ENCODE data around the gene DNAJC12.

Gene DNAJC12

DNA sequence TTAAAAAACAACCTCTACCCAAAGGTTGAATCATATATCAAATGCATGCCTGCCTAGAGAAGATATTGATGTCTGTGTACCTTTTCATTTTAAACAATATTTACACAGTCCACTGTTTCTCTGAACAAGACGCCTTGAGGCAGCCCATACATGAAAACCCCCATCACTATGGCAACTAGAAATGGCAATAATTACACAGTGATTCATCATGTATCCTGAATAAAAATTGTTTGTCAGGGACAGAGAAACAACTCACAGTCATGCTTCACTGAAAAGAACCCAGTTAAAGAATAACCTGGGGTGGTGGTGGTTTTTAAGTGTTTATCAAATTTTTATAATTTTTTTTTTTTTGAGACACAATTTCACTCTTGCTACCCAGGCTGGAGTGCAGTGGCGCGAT lies 19.7 kb downstream of the DNAJC12 start:
- no peak for TF ChIP-seq ZNF274 (IDR thresholded peaks at IDR 0.05; ENCODE audit: low read depth, low read length)
- no peak overlapping the region for H3K4me3 ChIP-seq (ENCODE audit: low read length)

DNA sequence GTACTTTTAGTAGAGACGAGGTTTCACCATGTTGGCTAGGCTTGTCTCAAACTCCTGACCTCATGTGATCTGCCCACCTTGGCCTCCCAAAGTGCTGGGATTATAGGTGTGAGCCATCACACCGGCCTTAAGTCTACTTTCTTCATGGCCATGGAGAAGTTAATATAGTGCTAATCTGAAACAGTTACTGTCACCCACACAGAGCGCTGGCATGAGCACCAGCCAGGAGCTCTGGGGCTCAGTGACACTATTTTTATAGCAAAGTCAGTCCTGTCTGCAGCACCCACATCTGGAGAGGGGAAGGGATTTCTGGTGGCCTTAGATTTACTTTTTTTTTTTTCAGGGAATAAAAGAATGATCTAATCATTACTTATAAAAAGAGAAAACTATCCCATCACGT lies 21.3 kb downstream of the DNAJC12 start:
- TF ChIP-seq ZNF274 (IDR thresholded peaks at IDR 0.05; ENCODE audit: low read depth, low read length): no peak
- no peak overlapping the region for H3K4me3 ChIP-seq (ENCODE audit: low read length)

DNA sequence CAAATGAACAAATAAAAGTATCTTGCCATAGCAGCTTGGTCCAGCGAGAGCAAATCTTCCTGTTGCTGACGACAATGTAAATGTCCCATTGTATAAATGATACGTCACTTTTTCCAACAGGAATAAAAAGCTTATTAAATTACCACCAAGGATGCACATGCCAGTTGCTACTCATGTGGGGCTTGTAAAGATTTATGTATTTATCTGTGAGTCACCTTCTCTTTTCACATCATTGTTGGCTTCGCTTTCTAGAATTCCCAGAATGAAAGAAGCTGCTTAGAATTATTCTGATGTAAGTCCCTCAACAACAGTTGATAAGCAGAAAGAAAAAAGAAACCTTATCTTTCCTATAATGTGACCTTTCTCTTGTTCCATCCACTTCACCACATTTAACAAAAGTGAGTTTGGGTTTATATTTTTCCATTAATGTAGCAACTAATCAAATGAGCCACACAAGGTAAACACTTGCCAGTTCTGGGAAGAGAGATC lies 22.4 kb downstream of the DNAJC12 start:
- H3K4me3 ChIP-seq (ENCODE audit: low read length): no peak overlapping the region
- no peak for TF ChIP-seq ZNF274 (IDR thresholded peaks at IDR 0.05; ENCODE audit: low read depth, low read length)

DNA sequence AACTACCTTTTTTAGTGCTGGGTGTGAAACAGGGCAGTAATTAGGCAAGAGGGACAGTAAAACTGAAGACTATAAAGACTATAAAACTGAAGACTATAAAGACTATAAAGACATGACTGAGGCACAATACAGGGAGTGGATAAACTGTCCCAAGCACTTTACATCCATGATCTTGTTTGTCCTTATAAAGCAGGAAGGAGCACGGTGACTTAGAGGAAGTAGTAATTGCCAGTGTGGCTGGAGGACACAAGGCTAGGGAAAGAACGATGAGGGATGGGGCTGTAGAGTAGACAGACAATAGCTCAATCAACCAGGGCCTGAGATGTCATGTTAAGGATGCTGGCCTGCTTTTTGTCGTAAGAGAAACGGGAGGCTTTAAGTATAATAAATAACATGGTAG lies 26.0 kb downstream of the DNAJC12 start:
- TF ChIP-seq ZNF274 (IDR thresholded peaks at IDR 0.05; ENCODE audit: low read depth, low read length): no peak
- H3K4me3 ChIP-seq (ENCODE audit: low read length): no peak overlapping the region

DNA sequence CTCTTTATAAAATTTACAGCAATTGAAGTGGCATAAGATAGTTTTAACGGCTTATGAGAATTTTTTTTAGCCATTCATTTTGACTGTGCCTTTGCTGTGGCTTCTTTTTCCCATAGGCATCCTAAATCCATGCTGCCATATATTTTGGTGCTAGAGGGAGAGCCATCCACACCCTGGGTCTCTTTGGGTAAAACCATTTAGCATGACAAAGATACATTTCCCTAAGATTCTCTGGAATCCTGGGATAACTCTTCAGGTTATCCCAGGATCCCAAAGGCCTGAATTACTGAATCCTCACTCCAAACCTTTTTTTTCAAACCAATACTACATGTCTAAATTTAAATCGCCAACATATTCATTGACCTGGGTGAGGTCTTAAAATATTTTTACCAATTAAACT lies 28.9 kb downstream of the DNAJC12 start:
- H3K4me3 ChIP-seq (ENCODE audit: low read length): no peak overlapping the region
- TF ChIP-seq ZNF274 (IDR thresholded peaks at IDR 0.05; ENCODE audit: low read depth, low read length): no peak

DNA sequence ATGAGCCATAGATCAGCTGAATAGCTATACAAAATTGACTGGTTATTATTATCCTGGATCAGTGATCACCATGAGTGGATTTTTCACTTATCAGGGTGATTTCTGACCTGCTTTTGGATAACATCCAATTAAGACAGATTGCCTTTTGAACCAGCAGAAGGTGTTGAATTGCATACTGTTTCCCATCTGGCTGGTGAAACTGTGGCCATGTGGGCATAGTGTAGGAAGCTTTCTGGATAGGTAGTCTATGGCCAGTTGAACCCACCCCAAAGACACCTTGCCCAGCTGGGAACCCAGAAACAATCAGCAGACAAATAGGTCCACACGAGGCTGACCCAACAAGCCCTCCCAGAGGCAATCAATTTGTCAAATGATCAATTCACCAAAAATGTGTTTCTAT lies 29.3 kb downstream of the DNAJC12 start:
- H3K4me3 ChIP-seq (ENCODE audit: low read length): no peak overlapping the region
- TF ChIP-seq ZNF274 (IDR thresholded peaks at IDR 0.05; ENCODE audit: low read depth, low read length): no peak

DNA sequence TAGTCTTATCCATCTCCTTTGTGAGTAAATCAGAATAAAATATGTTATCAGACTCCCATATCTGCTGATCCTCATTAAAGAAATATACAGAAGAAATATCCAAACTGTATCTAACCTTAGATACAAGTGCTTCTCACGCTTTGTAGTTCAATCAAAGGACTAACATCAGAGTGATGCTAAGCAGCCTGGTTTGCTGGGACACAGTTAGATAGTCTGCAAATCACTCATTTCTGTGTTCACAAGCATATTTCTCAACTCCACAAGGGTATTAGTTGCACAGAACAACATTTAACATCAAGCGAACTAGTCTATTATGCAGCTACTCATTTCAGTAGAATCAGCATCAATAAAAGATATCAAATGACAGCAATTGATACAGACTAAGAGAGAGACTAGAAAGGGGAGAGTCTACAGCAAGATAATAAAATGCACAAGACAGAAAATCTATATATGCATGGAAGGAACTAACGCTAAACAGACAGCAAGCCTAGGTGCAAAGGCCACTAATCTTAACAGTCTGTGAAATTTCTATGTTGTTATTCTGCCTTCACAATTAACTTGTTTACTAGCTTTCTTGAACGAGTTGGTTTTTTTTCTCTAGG lies 30.0 kb downstream of the DNAJC12 start:
- no peak overlapping the region for H3K4me3 ChIP-seq (ENCODE audit: low read length)
- no peak for TF ChIP-seq ZNF274 (IDR thresholded peaks at IDR 0.05; ENCODE audit: low read depth, low read length)

DNA sequence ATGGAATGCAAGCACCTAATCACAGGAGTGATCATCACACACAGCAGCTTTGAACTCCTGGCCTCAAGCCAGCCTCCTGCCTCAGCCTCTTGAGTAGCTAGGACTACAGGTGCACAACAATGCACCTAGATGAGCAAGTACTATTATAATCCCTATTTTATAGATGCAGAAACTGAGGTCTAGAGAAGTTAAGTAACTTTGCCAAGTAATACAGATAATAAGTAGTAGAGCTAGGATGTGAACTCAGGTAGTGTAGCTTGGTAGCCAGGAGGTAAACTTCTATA lies 33.7 kb downstream of the DNAJC12 start:
- no peak overlapping the region for H3K4me3 ChIP-seq (ENCODE audit: low read length)
- TF ChIP-seq ZNF274 (IDR thresholded peaks at IDR 0.05; ENCODE audit: low read depth, low read length): no peak

DNA sequence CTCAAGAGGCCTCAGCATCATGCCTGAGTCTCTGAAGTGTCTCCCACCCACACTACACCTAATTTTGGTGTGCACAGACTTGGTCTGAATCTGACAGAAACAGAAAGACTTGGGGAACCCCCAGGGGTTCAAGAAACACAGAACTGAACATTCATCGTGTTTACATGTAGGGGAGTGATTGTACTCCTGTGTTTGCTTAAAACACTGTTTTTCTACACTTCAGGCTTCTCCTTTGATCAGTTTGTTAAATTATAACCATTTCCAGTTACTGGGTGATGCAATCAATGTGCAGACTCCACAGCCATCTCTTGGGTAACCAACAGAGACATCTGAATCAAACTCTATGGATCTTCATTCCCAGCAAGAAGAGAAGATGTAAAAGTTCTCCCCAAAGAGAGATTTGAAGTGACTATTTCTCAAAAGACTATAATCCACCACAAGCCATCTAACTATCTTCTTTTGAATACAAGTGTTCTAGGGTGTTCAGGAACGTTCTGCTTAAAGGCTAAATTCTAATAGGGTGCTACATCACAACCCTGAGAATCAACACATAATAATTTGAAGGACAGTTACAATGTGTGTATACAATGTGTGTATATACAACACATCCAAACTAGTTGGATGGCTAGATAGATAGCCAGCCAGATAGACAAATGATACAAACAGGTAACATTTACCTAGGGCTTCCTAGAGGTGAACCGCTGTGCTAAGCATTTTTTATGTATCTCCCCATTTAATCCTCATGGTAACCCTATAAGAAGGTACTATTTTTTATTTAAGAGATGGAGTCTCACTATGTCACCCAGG lies 34.2 kb downstream of the DNAJC12 start:
- no peak overlapping the region for H3K4me3 ChIP-seq (ENCODE audit: low read length)
- no peak for TF ChIP-seq ZNF274 (IDR thresholded peaks at IDR 0.05; ENCODE audit: low read depth, low read length)

DNA sequence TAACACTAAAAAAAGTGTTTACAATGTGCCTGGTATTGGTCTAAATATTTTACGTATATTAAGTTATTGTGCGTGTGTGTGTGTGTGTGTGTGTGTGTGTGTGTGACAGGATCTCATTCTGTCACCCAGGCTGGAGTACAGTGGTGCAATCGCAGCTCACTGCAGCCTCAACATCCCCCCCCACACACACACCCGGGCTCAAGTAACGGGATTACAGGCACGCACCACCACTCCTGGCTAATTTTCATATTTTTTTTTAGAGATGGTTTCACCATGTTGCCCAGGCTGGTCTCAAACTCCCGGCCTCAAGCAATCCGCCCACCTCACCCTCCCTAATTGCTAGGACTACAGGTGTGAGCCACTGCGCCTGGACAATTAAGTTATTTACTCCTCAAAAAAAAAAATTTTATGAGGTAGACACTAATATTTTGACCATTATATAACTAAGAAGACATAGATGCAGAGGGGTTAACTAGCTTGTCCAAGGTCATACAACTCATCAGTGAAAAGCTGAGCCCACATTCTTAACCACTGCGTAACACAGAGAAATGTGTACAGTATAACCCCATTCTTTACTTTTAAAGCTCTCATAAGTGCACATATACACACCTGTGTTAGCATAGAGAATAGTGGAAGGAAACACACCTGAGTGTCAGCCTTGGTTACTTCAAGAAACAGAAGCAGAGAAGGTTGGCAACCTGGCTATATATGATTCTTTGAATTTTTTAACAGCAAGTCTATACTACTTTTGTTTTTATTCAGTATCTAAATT lies 35.0 kb downstream of the DNAJC12 start:
- TF ChIP-seq ZNF274 (IDR thresholded peaks at IDR 0.05; ENCODE audit: low read depth, low read length): no peak
- H3K4me3 ChIP-seq (ENCODE audit: low read length): no peak overlapping the region

DNA sequence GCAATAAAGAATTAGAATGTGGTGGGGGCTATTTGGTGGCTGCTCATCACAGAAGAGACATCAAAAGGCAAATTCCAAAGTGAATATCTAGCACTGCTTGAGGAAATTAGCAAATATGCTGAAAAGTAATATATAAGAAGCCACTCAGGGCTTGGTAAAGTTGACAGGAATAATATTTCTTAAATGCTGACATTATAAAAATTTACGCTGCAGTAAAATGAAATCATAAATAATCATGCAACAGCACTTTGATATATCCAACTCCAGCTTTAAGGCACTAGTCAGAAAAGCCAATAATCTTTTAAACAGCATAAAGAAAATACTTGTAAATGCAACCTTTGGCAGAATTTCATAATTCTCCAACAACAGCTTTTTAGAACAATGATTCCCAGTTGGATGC lies 36.9 kb downstream of the DNAJC12 start:
- H3K4me3 ChIP-seq (ENCODE audit: low read length): no peak overlapping the region
- no peak for TF ChIP-seq ZNF274 (IDR thresholded peaks at IDR 0.05; ENCODE audit: low read depth, low read length)

DNA sequence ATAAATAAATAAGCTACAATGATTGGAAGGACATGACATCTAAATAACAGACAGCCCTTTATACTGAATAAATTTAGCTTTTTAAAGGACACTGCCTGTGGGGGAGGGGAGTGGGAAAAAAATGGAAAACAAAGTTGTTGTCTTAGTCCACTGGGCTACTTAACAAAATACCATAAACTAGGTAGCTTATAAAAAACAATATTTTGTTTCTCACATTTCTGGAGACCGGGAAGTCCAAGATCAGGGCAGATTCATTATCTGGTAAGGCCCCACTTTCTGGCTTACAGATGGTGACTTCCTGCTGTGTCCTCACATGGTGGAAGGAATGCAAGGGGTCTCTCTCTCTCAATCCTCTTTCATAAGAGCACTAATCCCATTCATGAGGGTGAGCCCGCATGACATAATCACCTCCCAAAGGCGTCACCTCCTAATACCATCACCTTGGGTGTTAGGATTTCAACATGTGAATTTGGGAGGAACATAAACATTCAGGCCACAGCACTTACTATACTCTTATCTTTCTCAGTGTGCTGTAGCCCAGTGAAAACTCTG lies 43.0 kb downstream of the DNAJC12 start:
- no peak overlapping the region for H3K4me3 ChIP-seq (ENCODE audit: low read length)
- no peak for TF ChIP-seq ZNF274 (IDR thresholded peaks at IDR 0.05; ENCODE audit: low read depth, low read length)

DNA sequence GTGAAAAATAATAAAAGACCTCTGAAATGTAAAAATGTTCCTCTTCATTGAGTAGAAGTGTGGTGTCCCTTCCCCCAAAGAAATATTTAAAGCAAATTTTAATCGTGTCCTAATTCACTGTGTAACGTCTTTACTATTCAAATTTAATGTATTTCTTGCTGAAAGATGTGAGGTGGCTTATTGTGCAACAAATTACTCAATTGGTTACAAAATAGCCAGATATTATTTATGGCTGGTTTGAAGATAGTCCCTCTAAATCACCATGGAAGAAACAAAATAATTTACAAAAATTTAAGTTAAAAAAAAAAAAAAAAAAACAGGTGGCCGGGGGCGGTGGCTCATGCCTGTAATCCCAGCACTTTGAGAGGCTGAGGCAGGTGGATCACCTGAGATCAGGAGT lies 43.7 kb downstream of the DNAJC12 start:
- TF ChIP-seq ZNF274 (IDR thresholded peaks at IDR 0.05; ENCODE audit: low read depth, low read length): no peak
- no peak overlapping the region for H3K4me3 ChIP-seq (ENCODE audit: low read length)

DNA sequence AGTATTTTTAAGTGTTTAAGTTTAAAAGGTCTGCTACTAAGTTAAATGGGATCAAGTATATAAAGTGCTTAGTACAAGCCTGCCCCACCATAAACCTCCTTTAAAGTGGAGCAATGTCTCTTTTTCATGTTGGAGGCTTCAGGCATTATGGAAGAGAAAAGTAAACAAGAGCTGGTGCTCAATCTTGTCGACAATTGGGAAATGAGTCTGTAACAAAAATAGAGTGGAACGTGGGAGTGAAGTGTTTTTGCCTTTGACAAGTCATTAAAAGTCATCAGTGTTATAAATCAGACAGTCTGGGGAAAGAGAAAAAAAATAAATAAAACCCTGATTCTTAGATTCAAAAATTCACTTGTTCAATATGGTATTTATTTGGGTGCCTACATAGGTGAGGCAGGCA lies 44.7 kb downstream of the DNAJC12 start:
- H3K4me3 ChIP-seq (ENCODE audit: low read length): no peak overlapping the region
- TF ChIP-seq ZNF274 (IDR thresholded peaks at IDR 0.05; ENCODE audit: low read depth, low read length): no peak

DNA sequence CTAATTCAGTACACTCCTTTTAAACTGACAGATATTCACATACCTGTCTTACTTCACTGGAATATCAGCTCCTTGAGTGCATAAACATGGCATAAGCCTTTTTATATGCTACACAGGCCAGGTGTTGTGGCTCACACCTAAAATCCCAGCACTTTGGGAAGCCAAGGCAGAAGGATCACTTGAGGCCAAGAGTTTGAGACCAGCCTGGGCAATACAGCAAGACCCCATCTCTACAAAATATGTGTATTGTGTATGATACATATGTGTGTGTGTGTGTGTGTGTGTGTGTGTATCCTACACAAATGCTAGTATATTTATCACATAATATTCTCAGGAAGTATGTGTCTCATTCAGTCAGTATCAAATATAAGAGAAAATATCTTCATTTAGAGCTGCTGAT lies 45.3 kb downstream of the DNAJC12 start:
- TF ChIP-seq ZNF274 (IDR thresholded peaks at IDR 0.05; ENCODE audit: low read depth, low read length): no peak
- H3K4me3 ChIP-seq (ENCODE audit: low read length): no peak overlapping the region
